ENCODE data around the gene CTAG1B. TPM values are rescaled to one million over a fixed set of nuclear protein-coding genes. Genes with fewer than 3 reads are reported as not detected.
"Not testable (repeated sequence)": the region's sequence is repeated elsewhere in the genome, so short reads cannot be mapped to it uniquely, and the experiment has no call there.

Gene CTAG1B
- total RNA-seq, 1 donor from 2014 or later = not detected

DNA sequence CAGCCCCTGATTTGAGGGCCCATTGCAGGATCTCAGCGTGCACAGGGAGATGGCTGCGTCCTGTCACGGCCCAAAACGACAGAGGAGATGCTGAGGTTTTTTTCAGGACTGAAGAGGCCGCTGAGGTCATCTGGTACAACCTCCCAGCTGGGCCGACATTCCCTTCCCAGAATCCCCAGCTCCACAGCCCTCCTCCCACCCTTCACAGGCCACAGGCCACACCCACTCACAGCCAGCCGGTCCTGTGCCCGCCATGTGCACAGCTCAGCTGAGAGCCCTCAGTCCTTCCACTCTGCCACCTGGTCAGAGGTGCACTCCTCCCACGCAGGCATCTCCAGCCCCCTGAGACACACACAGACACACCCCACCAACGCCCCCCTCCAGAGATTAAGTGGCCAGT lies 22.7 kb upstream of the CTAG1B start:
- H3K27ac Mint-ChIP-seq (ENCODE audit: unreplicated experiment); H3K36me3 Mint-ChIP-seq (ENCODE audit: unreplicated experiment); H3K4me3 Mint-ChIP-seq (ENCODE audit: unreplicated experiment); H3K4me1 Mint-ChIP-seq (ENCODE audit: unreplicated experiment); H3K9me3 Mint-ChIP-seq (ENCODE audit: unreplicated experiment); H3K27me3 Mint-ChIP-seq (ENCODE audit: unreplicated experiment); DNase-seq (ENCODE audit: extremely low spot score, unreplicated experiment): not testable (repeated sequence)

DNA sequence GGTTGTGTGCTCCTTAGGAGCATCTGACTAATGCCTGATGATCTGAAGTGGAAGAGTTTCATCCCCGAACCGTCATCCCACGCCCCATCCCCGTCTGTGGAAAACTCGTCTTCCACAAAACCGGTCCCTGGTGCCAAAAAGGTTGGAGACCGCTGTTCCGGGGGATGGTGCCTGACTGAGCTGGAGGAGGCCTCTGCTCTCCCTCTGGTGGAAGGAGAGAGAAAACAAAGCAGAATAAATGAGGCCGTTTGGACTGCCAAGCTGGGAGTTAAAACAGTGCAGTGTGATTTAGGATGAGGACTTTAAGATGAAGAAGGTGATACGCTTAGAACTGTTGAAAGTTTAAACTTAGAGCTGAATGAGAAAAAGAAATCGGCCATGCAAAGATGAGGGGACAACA lies 14.6 kb upstream of the CTAG1B start:
- not testable (repeated sequence) for H3K4me3 Mint-ChIP-seq (ENCODE audit: unreplicated experiment); DNase-seq (ENCODE audit: extremely low spot score, unreplicated experiment); H3K36me3 Mint-ChIP-seq (ENCODE audit: unreplicated experiment); H3K27me3 Mint-ChIP-seq (ENCODE audit: unreplicated experiment); H3K9me3 Mint-ChIP-seq (ENCODE audit: unreplicated experiment); H3K27ac Mint-ChIP-seq (ENCODE audit: unreplicated experiment); H3K4me1 Mint-ChIP-seq (ENCODE audit: unreplicated experiment)

DNA sequence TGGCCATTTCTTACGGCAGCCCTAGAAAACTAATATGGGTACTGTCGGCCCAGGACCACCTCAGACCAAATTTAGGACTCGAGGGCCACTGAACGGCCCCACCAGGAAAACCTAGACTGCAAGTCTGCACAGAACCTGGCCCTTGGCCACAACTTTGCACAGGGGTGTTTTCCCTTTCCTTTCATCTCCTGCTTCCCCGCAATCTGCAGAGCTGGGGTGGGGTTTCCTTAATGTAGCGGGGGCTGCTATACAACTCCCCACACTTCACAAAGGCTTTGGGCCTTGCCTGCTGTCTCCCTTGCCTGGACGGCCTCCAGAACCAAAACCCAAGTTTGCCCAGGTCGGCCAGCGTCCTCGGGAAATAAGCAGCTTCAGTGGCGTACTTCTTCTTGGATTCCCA lies 11.9 kb upstream of the CTAG1B start:
- DNase-seq (ENCODE audit: extremely low spot score, unreplicated experiment); H3K27me3 Mint-ChIP-seq (ENCODE audit: unreplicated experiment); H3K27ac Mint-ChIP-seq (ENCODE audit: unreplicated experiment); H3K4me1 Mint-ChIP-seq (ENCODE audit: unreplicated experiment); H3K9me3 Mint-ChIP-seq (ENCODE audit: unreplicated experiment); H3K4me3 Mint-ChIP-seq (ENCODE audit: unreplicated experiment); H3K36me3 Mint-ChIP-seq (ENCODE audit: unreplicated experiment): not testable (repeated sequence)

DNA sequence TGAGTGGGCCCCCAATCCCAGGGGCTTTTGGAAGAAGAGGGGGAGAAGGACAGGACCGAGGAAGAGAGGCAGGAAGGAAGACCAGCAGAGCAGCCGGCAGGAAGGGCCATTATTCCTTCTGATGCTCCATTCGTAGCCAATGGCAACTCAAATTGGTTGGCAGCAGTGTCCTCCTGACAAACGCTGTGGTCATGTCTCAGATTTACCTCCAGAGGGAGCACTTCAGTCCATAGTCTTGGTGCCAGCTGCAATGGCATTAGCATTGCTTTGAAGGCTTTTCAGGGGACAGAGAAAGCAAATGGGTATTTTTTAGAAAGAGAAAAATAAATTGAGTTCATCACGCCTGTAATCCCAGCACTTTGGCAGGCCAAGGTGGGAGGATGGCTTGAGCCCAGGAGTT lies 9.9 kb upstream of the CTAG1B start:
- H3K4me3 Mint-ChIP-seq (ENCODE audit: unreplicated experiment); H3K4me1 Mint-ChIP-seq (ENCODE audit: unreplicated experiment); H3K27ac Mint-ChIP-seq (ENCODE audit: unreplicated experiment); H3K9me3 Mint-ChIP-seq (ENCODE audit: unreplicated experiment); H3K36me3 Mint-ChIP-seq (ENCODE audit: unreplicated experiment); H3K27me3 Mint-ChIP-seq (ENCODE audit: unreplicated experiment); DNase-seq (ENCODE audit: extremely low spot score, unreplicated experiment): not testable (repeated sequence)

DNA sequence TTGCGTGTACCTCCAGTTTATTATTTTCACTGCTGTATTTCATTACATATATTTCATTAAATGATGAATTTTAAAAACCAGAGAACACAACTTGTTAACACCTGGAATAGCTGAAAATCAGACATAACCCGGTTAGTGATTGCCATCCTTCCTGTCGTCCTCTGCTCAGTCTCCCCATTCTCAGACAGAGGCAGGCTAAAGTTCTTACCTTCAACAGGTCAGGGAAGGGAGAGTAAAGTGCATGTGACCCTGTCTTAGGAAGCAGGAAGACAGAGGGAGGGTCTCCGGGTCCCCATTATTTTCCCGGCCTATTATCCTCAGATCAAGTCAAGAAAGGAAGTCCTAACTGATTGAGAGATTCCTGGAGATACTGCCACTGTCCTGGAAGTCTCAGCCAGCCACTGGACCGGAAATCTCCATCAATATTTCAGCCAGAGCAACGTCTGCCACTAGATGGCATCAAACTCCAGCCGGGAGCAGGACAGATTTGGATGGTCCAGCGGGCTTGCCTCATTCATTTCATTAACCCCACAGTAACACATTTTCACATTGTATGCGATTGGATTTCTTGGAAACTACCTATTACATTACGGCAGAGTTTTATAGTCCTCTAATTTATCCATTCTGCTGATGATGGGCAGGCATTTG lies 1.8 kb upstream of the CTAG1B start:
- not testable (repeated sequence) for H3K4me3 Mint-ChIP-seq (ENCODE audit: unreplicated experiment); H3K27me3 Mint-ChIP-seq (ENCODE audit: unreplicated experiment); H3K27ac Mint-ChIP-seq (ENCODE audit: unreplicated experiment); DNase-seq (ENCODE audit: extremely low spot score, unreplicated experiment); H3K4me1 Mint-ChIP-seq (ENCODE audit: unreplicated experiment); H3K9me3 Mint-ChIP-seq (ENCODE audit: unreplicated experiment); H3K36me3 Mint-ChIP-seq (ENCODE audit: unreplicated experiment)

DNA sequence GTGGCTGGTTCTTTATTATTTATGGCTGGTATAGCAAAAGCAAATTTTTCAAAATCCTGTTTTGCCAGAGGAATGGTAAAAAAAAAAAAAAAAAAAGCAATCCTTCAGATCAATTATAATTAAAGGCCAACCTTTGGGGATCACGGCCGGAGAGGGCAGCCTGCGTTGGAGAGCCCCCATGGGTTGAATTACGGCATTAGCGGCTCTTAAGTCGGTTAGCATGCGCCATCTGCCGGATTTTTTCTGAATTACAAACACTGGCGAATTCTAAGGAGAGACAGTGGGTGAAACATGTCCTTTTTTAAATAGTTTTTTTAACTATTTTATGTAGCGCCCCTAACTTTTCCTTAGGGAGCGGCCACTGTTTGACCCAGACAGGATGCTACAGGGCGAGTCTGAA lies 5.5 kb downstream of the CTAG1B start:
- not testable (repeated sequence) for DNase-seq (ENCODE audit: extremely low spot score, unreplicated experiment); H3K27ac Mint-ChIP-seq (ENCODE audit: unreplicated experiment)

DNA sequence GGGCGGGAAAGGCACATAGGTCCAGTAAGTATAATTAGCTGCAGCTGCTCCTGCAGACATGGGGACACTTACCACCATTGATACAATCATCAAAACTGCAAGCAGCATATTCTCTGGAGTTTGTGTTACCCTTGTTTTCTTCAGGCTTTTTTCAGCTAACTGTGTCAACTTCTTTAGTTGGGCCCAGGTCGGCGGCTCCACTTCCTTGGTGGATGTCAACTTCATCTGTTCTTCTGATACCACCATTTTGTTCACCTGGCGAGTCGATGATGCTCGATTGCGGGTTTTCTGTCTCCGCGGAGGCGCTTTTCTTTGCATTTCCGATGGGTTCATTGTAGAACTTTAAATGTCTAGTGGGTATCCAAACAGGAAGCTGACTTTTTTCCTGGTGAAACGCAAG lies 7.9 kb downstream of the CTAG1B start:
- not testable (repeated sequence) for H3K27me3 Mint-ChIP-seq (ENCODE audit: unreplicated experiment); DNase-seq (ENCODE audit: extremely low spot score, unreplicated experiment); H3K4me1 Mint-ChIP-seq (ENCODE audit: unreplicated experiment); H3K27ac Mint-ChIP-seq (ENCODE audit: unreplicated experiment); H3K4me3 Mint-ChIP-seq (ENCODE audit: unreplicated experiment); H3K36me3 Mint-ChIP-seq (ENCODE audit: unreplicated experiment); H3K9me3 Mint-ChIP-seq (ENCODE audit: unreplicated experiment)

More for the DNA sequence above, 5.5 kb downstream of the CTAG1B start:
- H3K9me3 Mint-ChIP-seq (ENCODE audit: unreplicated experiment); H3K36me3 Mint-ChIP-seq (ENCODE audit: unreplicated experiment); H3K4me3 Mint-ChIP-seq (ENCODE audit: unreplicated experiment); H3K27me3 Mint-ChIP-seq (ENCODE audit: unreplicated experiment); H3K4me1 Mint-ChIP-seq (ENCODE audit: unreplicated experiment): not testable (repeated sequence)

DNA sequence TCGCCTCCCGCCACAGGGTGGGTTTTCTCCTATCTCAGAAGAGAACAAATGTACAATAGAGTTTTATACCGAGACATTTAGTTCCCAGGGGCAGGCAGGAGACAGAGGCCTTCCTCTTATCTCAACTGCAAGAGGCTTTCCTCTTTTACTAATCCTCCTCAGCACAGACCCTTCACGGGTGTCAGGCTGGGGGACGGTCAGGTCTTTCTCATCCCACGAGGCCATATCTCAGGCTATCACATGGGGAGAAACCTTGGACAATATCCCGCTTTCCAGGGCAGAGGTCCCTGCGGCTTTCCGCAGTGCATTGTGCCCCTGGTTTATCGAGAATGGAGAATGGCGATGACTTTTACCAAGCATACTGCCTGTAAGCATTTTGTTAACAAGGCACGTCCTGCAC lies 10.3 kb downstream of the CTAG1B start:
- not testable (repeated sequence) for H3K4me1 Mint-ChIP-seq (ENCODE audit: unreplicated experiment); H3K9me3 Mint-ChIP-seq (ENCODE audit: unreplicated experiment); H3K36me3 Mint-ChIP-seq (ENCODE audit: unreplicated experiment); H3K27me3 Mint-ChIP-seq (ENCODE audit: unreplicated experiment); H3K4me3 Mint-ChIP-seq (ENCODE audit: unreplicated experiment); H3K27ac Mint-ChIP-seq (ENCODE audit: unreplicated experiment); DNase-seq (ENCODE audit: extremely low spot score, unreplicated experiment)

DNA sequence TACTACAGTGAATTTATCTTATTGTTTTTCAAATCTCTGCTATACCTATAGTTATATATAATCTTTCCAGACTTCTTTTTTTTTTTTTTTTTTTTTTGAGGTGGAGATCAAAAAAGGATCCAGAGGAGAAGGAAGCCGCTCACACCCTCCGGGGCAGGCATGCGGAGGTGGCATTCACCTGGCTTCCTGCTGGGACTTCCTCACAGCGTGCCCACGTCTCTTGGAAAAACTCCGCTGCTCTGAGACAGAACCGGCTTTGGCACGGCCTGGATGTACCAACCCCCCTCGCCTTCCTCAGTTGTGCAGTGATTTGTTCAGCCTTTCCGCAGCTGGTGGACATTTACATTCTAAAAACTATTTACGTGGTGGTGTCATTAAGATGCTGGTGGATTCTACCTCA lies 11.1 kb downstream of the CTAG1B start:
- peaks cover 16% of the 10 kb centered on the region for H3K4me1 Mint-ChIP-seq (ENCODE audit: unreplicated experiment)
- H3K27ac Mint-ChIP-seq (ENCODE audit: unreplicated experiment); H3K27me3 Mint-ChIP-seq (ENCODE audit: unreplicated experiment); H3K36me3 Mint-ChIP-seq (ENCODE audit: unreplicated experiment); H3K9me3 Mint-ChIP-seq (ENCODE audit: unreplicated experiment); H3K4me3 Mint-ChIP-seq (ENCODE audit: unreplicated experiment): not testable (repeated sequence)
- DNase-seq (ENCODE audit: extremely low spot score, unreplicated experiment) = peak; percentile 69

Data from osteocyte (in vitro differentiated cells).